Activated T-cell treated with anti-CD3 and anti-CD28 coated beads for 1 hour (primary cell): ENCODE measurements around the gene OPN1SW.

Source experiments
- DNase-seq: peaks from one replicate; pipeline ENCODE4 v3.0.0-alpha.2; 2020; ENCODE audit warnings: low read depth

The OPN1SW gene, protein sequence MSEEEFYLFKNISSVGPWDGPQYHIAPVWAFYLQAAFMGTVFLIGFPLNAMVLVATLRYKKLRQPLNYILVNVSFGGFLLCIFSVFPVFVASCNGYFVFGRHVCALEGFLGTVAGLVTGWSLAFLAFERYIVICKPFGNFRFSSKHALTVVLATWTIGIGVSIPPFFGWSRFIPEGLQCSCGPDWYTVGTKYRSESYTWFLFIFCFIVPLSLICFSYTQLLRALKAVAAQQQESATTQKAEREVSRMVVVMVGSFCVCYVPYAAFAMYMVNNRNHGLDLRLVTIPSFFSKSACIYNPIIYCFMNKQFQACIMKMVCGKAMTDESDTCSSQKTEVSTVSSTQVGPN

DNA sequence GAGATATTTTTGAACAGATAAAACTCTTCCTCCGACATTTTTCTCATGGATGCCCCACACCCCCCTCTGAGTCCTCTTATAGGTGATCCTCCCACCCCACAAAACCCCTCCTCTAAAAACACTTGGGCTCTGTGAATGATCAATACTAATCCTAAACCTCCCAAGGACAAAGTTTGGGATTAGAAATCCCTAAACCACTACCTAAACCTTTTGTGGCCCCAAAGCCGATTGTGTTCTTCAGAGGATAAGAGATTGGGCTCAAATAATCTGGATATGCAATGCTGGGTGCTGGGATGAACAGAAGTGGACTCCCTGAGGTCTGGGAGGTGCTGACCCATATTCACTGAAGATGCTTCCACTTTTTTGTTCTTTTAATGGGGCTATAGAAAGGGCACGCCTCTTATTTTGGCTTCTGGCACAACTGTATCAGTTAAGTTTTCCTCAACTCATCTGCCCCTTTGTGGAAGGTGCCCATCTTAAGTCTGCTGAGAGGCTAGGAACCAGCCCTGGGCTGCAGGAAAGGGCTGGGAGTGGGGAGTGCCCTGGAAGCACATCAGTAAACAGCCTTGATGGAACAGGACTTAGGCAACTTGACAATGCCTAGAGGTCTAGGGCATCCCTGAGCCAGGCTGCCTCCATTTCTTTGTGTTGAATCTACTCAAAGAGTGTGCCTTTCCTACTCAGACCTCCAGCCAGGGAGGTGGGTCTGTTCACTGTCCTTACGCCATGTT, at the start of gene OPN1SW:
TSS of gene OPN1SW (minus strand) at position 51 of the 731 bp plus-strand sequence. CDS start at position 38, 13 bp downstream.
- no peak for DNase-seq

DNA sequence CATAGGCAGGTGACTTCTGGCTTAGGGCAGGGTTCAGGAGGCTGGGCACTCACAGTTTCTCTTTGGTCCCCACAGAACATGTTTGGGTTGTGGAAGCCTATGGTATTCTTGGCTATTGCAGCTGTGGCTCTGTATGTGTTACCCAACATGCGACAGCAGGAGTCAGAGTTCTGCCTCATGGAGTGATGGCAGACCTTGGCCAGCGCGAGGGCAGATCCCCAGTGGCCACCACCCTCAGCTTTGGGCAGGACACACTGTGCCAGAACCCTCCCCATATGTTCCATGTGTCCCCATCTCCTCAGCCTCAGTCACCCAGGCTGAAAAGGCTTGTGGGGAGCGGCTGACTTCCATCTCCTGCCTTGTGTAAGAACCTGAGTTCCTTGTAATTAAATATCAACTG, 46.1 kb upstream of the OPN1SW start:
- DNase-seq = no peak

DNA sequence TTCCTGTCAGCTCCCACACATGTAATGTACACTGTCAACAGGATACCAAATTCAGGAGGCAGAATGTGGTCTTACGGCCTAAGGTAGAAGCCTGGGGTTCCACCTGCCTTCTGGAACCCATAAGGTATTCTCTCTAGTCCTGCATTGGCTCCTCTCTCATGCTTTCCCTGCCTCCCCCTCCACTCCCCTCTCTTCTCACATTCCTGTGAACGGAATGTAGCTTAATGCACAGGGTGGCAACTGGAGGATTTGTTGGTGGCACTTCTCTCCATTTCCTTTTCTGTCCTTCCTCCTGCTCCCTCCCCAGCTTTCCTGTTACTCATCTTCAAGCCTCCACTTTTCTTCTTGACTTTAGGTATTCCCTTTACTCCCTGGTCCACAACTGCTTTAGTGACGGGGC, 43.1 kb upstream of the OPN1SW start:
- no peak for DNase-seq

DNA sequence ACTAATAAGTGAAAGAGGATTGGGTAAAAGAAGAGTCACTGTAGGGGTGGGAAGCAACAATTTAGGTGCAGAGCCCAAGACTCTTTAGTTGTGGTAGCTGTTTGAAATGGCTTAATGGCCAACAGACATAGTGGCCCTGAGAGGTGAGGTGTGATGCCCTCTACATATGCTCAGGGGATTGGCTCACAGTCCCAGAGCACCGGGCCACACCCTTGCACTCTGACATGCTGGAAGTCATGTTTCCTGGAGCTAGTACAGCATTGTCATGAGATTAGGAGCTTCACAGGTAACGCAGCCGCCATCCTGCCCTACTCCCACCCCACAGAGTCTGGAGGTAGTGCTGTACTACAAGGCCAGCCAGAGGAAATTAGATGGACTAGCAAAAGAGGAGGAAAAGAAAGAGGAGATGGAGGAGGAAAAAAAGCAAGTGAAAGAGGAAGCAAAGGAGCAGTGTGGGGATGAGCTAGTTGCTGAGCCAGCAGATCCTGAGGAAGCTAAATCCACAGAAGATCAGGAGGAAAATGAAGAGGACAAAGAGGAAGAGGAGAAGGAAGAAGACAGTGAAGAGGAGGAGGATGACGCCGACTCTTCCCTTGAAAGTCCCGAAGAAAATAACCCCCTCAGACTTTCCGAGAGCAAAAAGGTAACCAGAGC, 39.8 kb upstream of the OPN1SW start:
- no peak for DNase-seq

DNA sequence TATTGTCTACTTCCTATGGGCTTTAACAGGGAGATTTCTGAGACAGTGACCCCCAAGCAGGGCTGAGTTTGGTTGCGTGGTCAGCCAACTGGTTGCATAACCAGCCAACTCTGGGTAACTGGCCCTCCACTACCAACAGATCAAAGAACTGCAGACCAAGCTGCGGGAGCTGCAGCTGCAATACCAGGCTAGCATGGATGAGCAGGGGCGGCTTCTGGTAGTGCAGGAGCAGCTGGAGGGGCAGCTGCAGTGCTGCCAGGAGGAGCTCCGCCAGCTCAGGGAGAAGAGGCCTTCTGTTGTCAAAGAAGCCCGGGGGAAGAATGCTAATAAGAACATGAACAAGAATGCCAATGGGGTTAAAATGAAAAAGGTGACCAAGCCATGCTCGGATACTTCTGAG, 38.9 kb upstream of the OPN1SW start:
- no peak for DNase-seq

DNA sequence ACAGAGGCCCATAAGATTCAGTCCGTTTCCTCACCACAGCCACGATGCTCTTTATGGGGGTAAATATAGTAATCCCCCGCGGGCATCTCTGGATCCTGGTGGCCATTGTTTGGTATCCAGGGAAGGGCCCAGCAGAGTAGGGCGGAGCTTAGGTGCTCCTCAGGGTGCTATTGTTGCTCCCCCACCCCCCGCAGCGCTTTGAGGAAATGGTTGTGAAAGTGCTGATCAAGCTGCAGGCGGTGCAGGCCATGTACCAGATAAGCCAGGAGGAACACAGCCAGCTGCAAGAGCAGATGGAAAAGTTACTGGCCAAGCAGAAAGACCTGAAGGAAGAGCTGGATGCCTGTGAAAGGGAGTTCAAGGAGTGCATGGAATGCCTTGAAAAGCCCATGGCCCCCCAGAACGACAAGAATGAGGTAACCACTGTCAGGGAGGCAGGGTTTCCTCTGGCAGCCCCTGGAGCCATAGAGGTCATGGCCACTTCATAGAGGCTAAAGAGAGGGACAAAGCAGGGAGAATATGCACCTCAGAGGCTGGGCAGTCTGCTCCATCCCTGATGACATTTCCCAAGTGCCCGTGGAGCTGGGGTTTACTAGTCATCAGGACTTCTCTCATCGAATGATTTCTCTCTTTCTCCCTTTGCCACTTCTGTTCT, 37.0 kb upstream of the OPN1SW start:
- DNase-seq = no peak

DNA sequence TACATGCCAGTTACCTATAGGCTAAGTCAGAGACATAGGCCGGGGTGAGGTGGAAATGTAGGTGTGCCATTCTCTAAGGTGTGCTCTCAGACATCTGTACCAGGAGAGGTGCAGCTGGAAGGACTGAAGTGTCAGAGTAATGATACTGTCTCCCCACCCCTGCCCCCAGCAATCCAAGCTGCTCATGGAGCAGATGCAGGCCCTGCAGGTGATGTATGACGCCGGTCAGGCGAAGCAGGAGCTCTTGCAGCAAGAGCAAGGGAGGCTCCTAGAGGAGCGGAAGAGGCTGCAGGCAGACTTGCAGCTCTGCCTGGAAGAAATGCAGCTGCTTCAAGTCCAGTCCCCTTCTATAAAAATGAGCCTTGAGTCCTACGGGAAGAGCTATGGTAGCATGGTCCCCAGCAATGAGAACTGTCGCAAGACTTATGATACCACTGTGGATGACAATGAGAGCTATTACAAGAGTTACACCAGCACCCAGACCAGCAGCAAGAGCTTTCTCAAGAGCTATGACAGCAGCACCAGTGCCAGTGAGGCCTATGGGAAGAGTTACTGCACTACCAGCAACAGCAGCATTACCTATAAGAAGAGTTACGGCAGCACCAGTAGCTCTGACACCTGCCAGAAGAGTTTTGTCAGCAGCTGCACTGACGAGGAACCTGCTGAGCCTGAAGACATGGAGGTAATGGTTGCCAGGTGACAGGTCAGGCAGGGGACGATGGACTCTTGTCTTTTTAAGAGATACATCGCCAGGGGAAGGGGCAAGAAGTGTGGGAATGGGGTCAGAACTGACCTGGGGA, 36.2 kb upstream of the OPN1SW start:
- DNase-seq = no peak

DNA sequence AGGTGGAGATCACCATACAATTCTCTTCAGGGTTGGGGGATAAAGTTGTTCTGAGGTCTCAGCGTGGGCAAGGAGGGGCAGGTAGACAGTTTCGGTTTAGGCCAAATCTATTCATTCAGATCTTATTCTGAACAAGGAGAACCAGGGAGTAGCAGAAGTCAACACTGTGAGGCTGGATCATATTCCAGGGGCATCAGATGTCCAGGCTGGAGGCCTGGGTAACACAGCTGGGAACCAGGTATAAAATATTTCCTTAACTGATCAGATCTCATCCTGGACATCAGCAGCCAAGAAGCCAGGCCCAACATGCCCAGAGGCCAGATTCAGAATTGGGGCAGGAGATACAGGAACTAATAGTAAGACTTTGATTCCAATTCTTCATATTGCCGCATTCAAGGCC, 35.4 kb upstream of the OPN1SW start:
- DNase-seq = no peak

DNA sequence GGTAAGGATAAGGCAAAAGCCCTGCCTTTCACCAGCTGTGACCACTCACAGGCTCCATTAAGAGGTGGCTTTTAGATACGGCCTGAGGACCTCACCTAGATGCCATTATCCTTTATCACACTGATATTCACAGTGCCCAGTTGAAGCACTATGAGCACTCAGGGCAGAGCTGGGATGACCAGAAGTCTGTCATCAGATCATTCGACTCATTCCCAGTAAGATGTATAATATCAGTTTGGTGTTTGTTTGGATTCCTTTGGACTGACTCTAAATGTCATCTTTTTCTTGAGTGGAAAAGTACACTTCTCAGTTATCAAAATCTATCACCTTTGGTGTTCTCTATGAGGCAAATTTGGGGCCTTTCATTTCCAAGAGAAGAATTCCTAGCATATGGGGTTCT, 34.9 kb upstream of the OPN1SW start:
- no peak for DNase-seq

DNA sequence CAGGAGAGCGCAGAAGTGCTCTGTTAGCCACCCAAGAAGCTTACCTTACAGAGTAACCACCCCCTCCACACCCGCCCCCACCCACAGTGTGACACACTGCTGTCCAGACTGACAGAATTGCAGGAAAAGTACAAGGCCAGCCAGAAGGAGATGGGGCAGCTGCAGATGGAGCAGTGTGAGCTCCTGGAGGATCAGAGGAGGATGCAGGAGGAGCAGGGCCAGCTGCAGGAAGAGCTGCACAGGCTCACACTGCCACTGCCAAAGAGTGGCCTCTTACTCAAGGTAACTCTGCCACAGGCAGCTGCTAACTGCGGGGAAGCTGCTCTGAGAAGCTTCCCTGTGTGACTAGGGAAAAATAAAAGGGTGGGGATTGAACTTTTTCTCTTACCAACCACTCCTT, 33.8 kb upstream of the OPN1SW start:
- DNase-seq = no peak

DNA sequence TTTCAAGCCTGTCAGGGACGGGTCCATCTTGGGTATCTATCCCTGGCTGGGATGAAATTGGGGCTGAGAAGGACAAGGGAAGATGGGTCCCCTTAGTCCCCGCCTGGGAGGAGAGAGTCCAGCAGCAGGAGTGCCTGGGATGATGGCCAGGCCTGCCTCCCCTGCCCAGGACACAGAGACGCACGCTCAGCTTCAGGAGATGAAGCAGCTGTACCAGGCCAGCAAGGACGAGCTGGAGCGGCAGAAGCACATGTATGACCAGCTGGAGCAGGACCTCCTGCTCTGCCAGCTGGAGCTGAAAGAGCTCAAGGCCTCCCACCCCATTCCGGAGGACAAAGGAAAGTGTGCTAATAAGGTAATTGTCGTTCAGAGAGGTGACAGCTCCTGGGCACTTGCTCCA, 31.6 kb upstream of the OPN1SW start:
- DNase-seq = no peak

DNA sequence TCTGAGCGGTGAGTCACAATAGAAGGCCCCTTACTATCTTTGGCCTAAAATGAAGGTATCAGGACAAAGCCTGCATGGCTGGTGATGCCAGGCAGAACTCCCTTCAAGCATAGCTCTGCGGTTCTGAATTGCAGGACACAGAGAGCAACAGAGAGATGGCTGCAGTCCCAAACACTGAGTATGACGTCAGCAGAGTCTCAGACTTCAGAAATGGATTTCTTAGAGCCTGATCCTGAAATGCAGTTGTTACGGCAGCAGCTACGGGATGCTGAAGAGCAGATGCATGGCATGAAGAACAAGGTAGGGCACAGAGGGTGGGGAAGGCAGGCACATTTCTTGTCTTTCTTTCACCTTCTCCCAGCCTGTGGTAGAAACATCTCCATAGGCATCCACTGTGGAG, 29.6 kb upstream of the OPN1SW start:
- no peak for DNase-seq

DNA sequence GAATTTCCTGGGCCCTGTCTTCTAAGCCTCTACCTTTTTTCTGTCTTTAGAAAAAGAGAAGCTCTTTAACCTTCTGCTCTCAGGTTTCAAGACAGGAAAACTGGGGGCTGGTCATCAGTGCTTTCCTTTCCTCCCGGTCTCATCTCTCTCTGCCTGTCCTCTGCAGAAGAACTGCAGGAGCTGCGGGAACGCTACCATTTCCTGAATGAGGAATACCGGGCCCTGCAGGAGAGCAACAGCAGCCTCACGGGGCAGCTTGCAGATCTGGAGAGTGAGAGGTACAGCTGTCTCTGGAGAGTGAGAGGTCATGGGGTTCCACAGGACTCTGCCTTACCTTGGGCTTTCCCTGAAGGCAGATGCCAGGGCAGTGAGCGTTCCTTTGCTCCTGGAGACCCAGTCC, 28.9 kb upstream of the OPN1SW start:
- no peak for DNase-seq

DNA sequence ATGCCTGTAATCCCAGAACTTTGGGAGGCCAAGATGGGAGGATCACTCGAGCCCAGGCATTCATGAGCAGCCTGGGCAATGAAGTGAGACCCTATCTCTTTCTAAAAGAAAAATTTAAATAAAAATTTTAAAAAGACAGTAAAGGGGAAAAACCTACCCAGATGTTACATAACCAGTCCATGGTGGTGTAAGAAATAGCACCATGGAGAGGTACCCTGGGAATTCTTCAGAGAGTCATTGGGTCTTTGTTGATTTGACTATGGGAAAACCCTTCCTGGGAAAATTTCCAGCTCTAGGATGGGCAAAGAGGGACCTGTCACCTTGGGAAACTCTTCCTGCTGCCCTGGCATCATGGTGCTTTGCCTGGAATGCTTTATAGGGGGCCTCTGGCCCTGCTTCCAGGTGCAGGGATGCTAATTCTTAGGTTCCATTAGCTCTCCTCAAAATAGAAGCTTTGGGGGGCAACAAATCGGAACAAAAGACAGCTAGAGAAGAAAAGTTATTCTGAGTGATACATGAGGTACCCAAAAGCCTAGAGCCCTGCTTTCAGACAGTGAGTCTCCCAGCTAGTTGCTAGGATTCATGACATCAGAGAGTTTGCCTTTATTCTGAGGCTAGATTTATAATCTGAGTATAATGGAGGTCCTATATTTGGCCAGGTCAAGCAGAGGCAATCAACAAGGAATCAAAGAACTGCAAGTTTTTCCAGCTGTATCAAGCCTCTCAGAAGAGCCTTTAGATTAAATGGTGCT, 26.2 kb upstream of the OPN1SW start:
- DNase-seq = no peak

DNA sequence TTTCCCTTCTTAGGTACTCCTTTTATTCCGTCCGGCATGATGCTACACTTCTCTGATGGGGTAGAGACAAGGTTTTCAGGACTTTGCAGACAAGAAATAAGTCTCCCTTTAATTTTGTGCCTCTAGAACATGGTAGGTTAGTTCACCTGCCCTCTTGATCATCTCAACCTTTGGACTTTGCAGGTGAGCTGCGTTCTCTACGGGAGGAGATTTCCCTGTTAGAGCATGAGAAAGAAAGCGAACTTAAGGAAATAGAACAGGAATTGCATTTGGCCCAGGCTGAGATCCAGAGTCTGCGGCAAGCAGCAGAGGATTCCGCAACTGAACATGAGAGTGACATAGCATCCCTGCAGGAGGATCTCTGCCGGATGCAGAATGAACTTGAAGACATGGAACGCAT, 25.4 kb upstream of the OPN1SW start:
- DNase-seq = no peak

DNA sequence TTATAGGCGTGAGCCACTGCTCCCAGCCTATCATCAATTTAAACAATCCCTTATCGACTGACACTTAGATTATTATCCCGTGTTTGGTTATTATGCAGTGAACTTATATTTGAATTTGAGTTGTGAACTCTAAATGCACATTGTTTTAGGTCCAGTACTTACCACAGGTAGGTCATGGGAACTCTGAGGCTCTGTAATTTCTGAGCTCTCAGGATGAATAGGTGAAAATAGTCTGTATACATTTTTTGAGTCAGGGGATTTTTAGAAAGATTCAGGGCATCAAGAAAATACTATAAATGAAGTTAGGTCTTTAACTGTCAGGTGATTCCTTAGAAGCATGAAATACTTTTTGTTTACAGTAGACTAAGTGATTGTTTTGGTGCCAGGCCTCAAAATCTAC, 25.0 kb upstream of the OPN1SW start:
- DNase-seq = no peak

DNA sequence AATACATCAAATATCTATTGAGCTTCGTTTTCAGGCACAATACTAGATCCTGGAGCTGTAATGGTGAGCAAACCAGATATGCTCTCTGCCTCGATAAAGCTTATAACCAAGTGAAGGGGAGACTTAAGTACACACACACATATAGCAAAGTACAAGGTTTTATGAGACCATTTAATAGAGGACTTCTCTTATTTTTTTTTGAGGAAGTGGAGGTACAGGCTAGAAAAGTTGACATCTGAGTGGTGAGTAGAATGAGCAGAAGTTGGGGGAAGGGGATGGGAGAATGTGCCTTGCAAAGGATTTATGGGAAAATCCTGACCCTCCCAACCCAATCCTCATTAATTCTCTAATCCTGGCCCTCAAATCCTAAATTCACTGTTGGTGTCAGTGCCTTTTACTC, 23.9 kb upstream of the OPN1SW start:
- no peak for DNase-seq

DNA sequence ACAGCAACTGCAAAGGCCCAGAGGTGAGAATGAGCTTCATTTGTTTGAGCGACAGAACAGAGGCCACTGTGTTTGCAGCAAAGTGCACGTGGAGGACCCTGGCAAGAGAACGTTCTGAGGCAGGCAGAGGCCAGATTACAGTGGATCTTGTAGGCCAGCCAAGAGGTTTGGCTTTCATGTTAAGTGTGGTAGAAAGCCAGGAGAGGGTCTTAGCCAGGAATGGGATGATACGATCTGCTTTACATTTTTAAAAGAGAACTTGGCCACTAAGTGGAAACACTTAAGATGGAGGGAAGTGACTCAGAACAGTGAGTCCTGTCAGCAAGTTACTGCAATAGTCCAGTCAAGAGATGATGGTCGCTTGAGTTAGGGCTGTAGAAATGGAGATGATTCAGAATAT, 20.7 kb upstream of the OPN1SW start:
- no peak for DNase-seq

DNA sequence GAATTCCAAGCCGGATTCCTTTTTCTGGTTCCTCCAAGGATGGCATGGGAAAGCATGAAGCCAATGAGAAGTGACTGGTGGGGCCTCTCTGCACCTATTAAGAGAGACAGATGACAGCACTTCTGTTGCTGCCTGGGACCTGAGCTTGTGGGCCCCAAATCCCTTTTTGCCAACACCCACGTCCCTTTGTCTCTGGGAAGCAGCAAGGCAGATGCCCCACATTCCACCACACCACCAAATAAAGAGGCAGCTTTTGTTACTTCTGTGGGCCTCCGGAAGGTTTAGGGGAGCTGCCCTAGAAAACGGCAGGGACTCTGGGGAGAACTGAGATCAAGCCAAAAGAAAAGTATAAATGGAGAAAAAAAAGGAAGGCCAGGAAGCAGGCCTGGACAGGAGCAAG, 19.5 kb upstream of the OPN1SW start:
- no peak for DNase-seq

DNA sequence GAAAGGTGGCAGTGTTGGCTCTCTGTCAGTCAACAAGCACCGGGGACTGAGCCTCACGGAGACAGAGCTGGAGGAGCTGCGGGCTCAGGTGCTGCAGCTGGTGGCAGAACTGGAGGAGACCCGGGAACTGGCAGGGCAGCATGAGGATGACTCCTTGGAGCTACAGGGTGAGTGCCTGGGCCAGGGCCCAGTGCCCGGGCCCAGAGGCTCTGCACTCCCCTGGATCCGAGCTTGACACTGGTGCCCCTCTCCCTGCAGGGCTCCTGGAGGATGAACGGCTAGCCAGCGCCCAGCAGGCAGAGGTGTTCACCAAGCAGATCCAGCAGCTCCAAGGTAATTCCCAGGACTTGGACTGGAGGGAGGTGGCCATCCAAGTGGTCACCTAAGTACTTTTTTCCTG, 18.8 kb upstream of the OPN1SW start:
- no peak for DNase-seq

DNA sequence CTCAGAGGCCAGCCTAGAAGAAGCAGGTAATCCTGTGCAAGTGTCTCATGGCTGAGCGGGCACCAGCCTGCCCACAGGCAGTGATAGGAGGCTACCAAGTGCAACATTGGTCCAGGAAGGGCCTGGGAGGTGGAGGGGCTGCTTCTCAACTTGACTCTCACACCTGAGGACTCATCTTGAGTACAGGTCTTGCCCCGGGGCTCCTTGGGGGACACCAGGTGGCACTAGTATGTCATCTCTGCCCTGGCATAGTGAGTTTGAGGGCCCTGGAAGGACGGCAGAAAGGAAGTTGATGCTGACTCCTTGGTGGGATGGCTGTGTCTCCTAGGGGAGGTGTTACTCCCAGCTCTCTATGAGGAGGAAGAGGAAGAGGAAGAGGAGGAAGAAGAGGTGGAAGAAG, 18.4 kb upstream of the OPN1SW start:
- no peak for DNase-seq
